ENCODE data around the gene CNOT2.

The CNOT2 gene

DNA sequence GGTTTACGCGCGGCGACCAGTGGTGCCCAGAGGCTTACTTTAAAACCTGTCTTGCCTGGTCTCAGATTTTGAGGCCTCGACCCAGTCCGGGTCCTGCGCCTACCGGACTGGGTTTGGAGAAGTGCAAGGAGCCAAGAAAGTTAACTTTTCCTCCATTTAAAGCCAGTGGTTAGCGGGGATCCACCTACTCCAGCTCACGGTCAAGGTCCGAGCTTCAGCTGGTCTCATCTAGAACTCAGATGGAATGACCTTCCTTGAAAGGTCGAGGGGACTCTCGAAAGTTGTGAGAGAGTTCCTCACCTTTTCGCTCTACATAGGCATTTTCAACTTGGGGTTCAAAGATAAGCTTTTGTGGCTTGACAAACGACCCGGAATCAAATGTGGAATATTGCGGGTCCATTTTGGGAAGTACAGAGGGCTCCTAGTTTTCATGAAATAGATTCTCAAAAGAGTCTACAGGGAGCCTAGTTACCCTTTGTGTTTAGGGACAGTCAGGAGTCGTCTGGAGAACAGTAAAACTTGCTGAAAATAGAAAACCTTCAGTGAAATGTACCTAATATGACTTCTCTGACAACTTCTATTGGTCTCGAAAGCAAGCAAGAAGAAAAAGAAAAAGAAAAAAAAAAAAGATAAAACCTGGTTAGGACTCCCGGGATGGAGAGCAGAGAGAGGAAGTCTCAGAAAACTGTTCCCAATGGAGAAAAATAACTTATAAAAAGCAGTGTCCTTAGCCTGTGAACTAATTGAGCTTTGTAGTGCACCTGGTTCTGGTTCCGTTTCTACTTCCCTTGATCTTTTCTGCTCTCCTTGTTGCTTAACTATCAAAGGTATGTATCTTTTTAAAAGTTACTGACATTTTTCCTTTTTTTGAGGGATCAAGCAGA, 124.3 kb downstream of the CNOT2 start:
- peak overlapping the region; percentile 30; the same call in 1 of the 2 replicates for H3K27ac ChIP-seq
- H3K9me3 ChIP-seq (ENCODE audit: severe bottlenecking), result no peaks in the 10 kb centered on the region
- peak overlapping the region; percentile 62 for H3K4me3 ChIP-seq (ENCODE audit: low read depth, low read length)
- no peak for DNase-seq
- TF ChIP-seq, protein P1, sequence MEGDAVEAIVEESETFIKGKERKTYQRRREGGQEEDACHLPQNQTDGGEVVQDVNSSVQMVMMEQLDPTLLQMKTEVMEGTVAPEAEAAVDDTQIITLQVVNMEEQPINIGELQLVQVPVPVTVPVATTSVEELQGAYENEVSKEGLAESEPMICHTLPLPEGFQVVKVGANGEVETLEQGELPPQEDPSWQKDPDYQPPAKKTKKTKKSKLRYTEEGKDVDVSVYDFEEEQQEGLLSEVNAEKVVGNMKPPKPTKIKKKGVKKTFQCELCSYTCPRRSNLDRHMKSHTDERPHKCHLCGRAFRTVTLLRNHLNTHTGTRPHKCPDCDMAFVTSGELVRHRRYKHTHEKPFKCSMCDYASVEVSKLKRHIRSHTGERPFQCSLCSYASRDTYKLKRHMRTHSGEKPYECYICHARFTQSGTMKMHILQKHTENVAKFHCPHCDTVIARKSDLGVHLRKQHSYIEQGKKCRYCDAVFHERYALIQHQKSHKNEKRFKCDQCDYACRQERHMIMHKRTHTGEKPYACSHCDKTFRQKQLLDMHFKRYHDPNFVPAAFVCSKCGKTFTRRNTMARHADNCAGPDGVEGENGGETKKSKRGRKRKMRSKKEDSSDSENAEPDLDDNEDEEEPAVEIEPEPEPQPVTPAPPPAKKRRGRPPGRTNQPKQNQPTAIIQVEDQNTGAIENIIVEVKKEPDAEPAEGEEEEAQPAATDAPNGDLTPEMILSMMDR (IDR thresholded peaks at IDR 0.05; ENCODE audit: low read depth, low read length), result no peak
- H3K36me3 ChIP-seq, result no peaks in the 10 kb centered on the region
- H3K27me3 ChIP-seq (ENCODE audit: insufficient read depth, low read depth, severe bottlenecking), result no peaks in the 10 kb centered on the region

DNA sequence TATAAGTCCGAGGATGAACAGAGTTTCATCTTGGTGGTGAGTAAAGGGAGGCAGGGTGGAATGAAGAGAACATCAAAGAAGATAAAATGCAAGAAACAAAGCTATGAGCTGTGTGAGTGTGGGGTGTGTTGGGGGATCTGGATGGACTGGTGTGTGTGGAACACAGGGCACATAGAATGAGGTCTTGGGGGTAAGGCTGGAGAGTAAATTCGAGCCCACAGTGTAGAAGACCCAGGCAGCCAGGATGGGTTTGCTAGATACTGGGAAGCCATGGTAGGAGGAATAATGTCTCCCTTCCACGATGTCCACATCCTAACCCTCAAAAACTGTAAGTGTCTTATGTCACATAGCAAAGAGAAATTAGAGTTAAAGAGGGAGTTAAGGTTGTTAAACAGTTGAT, 129.6 kb downstream of the CNOT2 start:
- DNase-seq, result no peak

DNA sequence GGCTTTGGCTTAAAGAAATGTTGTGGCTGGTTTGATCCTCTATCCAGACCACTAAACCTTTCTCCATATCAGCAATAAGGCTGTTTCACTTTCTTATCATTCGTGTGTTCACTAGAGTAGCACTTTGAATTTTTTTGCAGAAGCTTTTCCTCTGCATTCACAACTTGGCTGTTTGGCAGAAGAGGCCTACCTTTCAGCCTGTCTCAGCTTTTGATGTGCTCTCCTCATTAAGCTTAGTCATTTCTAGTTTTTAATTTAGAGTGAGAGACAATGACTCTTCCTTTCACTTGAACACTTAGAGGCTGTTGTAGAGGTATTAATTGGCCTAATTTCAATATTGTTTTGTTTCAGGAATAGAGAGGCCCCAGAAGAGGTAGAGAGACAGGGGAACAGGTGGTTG, 136.6 kb downstream of the CNOT2 start:
- TF ChIP-seq, protein P1 (IDR thresholded peaks at IDR 0.05; ENCODE audit: low read depth, low read length), result no peak
- Histone ChIP-seq H3K27me3 (ENCODE audit: insufficient read depth, low read depth, severe bottlenecking) (no peaks in the 10 kb centered on the region), H3K9me3 (ENCODE audit: severe bottlenecking) (no peaks in the 10 kb centered on the region), H3K36me3 (no peaks in the 10 kb centered on the region), H3K27ac (no peak overlapping the region), H3K4me3 (ENCODE audit: low read depth, low read length) (no peak overlapping the region)
- DNase-seq, result no peak

More for the DNA sequence above, 129.6 kb downstream of the CNOT2 start:
- TF ChIP-seq, protein P1 (IDR thresholded peaks at IDR 0.05; ENCODE audit: low read depth, low read length), result no peak
- Histone ChIP-seq H3K27ac (no peak overlapping the region), H3K9me3 (ENCODE audit: severe bottlenecking) (no peaks in the 10 kb centered on the region), H3K36me3 (no peaks in the 10 kb centered on the region), H3K27me3 (ENCODE audit: insufficient read depth, low read depth, severe bottlenecking) (no peaks in the 10 kb centered on the region), H3K4me3 (ENCODE audit: low read depth, low read length) (no peak overlapping the region)

DNA sequence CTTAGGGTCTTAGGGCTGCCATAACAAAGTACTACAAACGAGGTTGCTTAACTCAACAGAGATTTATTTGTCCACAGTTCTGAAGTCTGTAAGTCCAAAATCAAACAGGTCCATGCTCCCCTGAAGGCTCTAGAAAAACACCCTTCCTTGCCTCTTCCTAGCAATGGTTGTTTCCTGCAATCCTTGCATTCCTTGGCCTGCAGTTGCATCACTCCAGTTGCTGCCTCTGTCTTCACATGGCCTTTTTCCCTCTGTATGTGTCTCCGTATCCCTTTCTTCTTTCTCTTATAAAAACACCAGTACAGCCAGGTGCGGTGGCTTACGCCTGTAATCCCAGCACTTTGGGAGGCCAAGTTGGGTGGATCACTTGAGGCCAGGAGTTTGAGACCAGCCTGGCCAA, 140.3 kb downstream of the CNOT2 start:
- Histone ChIP-seq H3K4me3 (ENCODE audit: low read depth, low read length) (no peak overlapping the region), H3K27ac (no peak overlapping the region), H3K36me3 (no peaks in the 10 kb centered on the region), H3K27me3 (ENCODE audit: insufficient read depth, low read depth, severe bottlenecking) (no peaks in the 10 kb centered on the region), H3K9me3 (ENCODE audit: severe bottlenecking) (no peaks in the 10 kb centered on the region)
- no peak for DNase-seq
- TF ChIP-seq, protein P1 (IDR thresholded peaks at IDR 0.05; ENCODE audit: low read depth, low read length), result no peak

DNA sequence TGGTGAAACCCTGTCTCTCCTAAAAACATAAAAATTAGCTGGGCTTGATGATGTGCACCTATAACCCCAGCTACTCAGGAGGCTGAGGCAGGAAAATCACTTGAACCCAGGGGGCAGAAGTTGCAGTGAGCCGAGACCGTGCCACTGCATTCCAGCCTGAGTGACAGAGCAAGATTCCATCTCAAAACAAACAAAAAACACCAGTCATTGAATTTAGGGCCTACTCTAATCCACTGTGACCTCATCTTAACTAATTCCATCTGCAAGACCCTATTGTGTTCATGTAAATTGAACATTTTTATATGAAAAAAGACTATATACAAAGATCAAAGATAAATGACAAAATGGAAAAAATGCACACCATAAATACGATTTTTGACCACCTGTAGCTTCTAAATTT, 140.7 kb downstream of the CNOT2 start:
- TF ChIP-seq, protein P1 (IDR thresholded peaks at IDR 0.05; ENCODE audit: low read depth, low read length), result no peak
- Histone ChIP-seq H3K36me3 (no peaks in the 10 kb centered on the region), H3K4me3 (ENCODE audit: low read depth, low read length) (no peak overlapping the region), H3K27me3 (ENCODE audit: insufficient read depth, low read depth, severe bottlenecking) (no peaks in the 10 kb centered on the region), H3K27ac (no peak overlapping the region), H3K9me3 (ENCODE audit: severe bottlenecking) (no peaks in the 10 kb centered on the region)
- no peak for DNase-seq
